Hematopoietic multipotent progenitor cell treated with erythropoietin and hydrocortisone succinate and interleukin-3 and kit ligand, for 17 days (in vitro differentiated cells): Measurements from ENCODE around the gene GTF3C2.
A peak's percentile ranks its signal among the peaks of the same experiment; 100 is the strongest.
"Not testable (repeated sequence)": the region's sequence is repeated elsewhere in the genome, so short reads cannot be mapped to it uniquely, and the experiment has no call there.

Source experiments
- DNase-seq: peaks from one replicate; pipeline ENCODE4 v3.0.0-alpha.2; 2015; ENCODE audit warnings: low spot score

The GTF3C2 gene

GRCh38 chr2:27322301-27322765, 34.2 kb downstream of the GTF3C2 start:
- DNase-seq, result no peak

GRCh38 chr2:27320958-27321543, 35.5 kb downstream of the GTF3C2 start:
- DNase-seq, result peak; percentile 43

GRCh38 chr2:27319839-27320238, 36.7 kb downstream of the GTF3C2 start:
- DNase-seq, result not testable (repeated sequence)

- no peak for DNase-seq
Measured at GRCh38 chr2:27316655-27317412, 39.7 kb downstream of the GTF3C2 start.

GRCh38 chr2:27315122-27315521, 41.4 kb downstream of the GTF3C2 start:
- no peak for DNase-seq

- DNase-seq, result no peak
Measured at GRCh38 chr2:27314709-27315108, 41.9 kb downstream of the GTF3C2 start.

- DNase-seq, result no peak
Measured at GRCh38 chr2:27313882-27314645, 42.5 kb downstream of the GTF3C2 start.

- DNase-seq, result no peak
Measured at GRCh38 chr2:27312152-27312551, 44.4 kb downstream of the GTF3C2 start.

- no peak for DNase-seq
Measured at GRCh38 chr2:27309651-27310050, 46.9 kb downstream of the GTF3C2 start.

GRCh38 chr2:27308359-27308881, 48.1 kb downstream of the GTF3C2 start, which contains the start of gene UCN:
UCN (minus strand) TSS chr2:27308445; CDS start chr2:27307895, 550 bp downstream.
- no peak for DNase-seq

- DNase-seq, result no peak
Measured at GRCh38 chr2:27307545-27308358, 48.8 kb downstream of the GTF3C2 start.

GRCh38 chr2:27307287-27307544, 49.3 kb downstream of the GTF3C2 start:
- DNase-seq, result no peak

- no peak for DNase-seq
Measured at GRCh38 chr2:27306573-27307286, 49.8 kb downstream of the GTF3C2 start.

- no peak for DNase-seq
Measured at GRCh38 chr2:27306136-27306535, 50.4 kb downstream of the GTF3C2 start.

GRCh38 chr2:27305516-27305915, 51.0 kb downstream of the GTF3C2 start:
- DNase-seq, result no peak

GRCh38 chr2:27304488-27305240, 51.9 kb downstream of the GTF3C2 start:
- no peak for DNase-seq

- peak; percentile 73 for DNase-seq
Measured at GRCh38 chr2:27303093-27304025, 53.2 kb downstream of the GTF3C2 start.

GRCh38 chr2:27300606-27301005, 56.0 kb downstream of the GTF3C2 start:
- DNase-seq, result not testable (repeated sequence)

- DNase-seq, result no peak
Measured at GRCh38 chr2:27298391-27299080, 58.0 kb downstream of the GTF3C2 start.
